Right atrium auricular region (tissue), 2 donors: ENCODE measurements around the gene FGF12. TPM values are rescaled to one million over a fixed set of nuclear protein-coding genes. Genes with fewer than 3 reads are reported as not detected.

Experiments
- DNase-seq: peaks from one replicate; pipeline ENCODE4 v3.0.0-alpha.2; 2019; ENCODE audit warnings: low spot score
- H3K27ac ChIP-seq, 2 donors: fragments of 200-600 bp; sonication (generic); 1 replicate in 1 of 2; 2 replicates in 1 of 2; pipeline ENCODE4 v1.5.1; 2016 to 2019
- H3K27me3 ChIP-seq, 2 donors: fragments of 200-600 bp; sonication (generic); one replicate each; pipeline versions ENCODE4 v1.5.1 to v1.6.0; 2017 to 2019
- H3K36me3 ChIP-seq: fragments of 200-600 bp; sonication (generic); one replicate; pipeline ENCODE4 v1.5.1; 2016
- H3K4me1 ChIP-seq, 2 donors: fragments of 200-600 bp; sonication (generic); one replicate each; pipeline versions ENCODE4 v1.5.1 to v1.6.0; 2017 to 2019
- H3K4me3 ChIP-seq, 2 donors: fragments of 200-600 bp; sonication (generic); 1 replicate in 1 of 2; 2 replicates in 1 of 2; pipeline ENCODE4 v1.5.1; 2017 to 2019; ENCODE audit warnings: mild to moderate bottlenecking in 1 of 2, moderate library complexity in 1 of 2
- H3K9me3 ChIP-seq, 2 donors: fragments of 200-600 bp; sonication (generic); one replicate each; pipeline ENCODE4 v1.5.1; 2019
- total RNA-seq, 2 donors: library from RNA; depleted of rRNA; stranded (reverse); fragments of >200 nt; gene quantifications; one replicate each; pipeline ENCODE4 v1.1.0, GENCODE V29; 2016
- TF ChIP-seq, protein P1 (sequence below), 2 donors: fragments of 200-600 bp; sonication (generic); IDR thresholded peaks; one replicate each; pipeline ENCODE4 v1.5.1; 2019; ENCODE audit warnings: antibody characterized with exemption in 2 of 2

Gene FGF12
- total RNA-seq, 2 donors from 2014 or later, result 126 to 218 TPM

GRCh38 chr3:192244591-192244990, 482.8 kb downstream of the FGF12 start:
- Histone ChIP-seq H3K9me3 (no peaks in the 10 kb centered on the region), H3K27me3 (no peaks in the 10 kb centered on the region), H3K27ac (no peak overlapping the region), H3K4me3 (no peak overlapping the region), H3K4me1 (no peaks in the 10 kb centered on the region), H3K36me3 (no peaks in the 10 kb centered on the region)
- DNase-seq, result no peak
- TF ChIP-seq, protein P1, sequence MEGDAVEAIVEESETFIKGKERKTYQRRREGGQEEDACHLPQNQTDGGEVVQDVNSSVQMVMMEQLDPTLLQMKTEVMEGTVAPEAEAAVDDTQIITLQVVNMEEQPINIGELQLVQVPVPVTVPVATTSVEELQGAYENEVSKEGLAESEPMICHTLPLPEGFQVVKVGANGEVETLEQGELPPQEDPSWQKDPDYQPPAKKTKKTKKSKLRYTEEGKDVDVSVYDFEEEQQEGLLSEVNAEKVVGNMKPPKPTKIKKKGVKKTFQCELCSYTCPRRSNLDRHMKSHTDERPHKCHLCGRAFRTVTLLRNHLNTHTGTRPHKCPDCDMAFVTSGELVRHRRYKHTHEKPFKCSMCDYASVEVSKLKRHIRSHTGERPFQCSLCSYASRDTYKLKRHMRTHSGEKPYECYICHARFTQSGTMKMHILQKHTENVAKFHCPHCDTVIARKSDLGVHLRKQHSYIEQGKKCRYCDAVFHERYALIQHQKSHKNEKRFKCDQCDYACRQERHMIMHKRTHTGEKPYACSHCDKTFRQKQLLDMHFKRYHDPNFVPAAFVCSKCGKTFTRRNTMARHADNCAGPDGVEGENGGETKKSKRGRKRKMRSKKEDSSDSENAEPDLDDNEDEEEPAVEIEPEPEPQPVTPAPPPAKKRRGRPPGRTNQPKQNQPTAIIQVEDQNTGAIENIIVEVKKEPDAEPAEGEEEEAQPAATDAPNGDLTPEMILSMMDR (IDR thresholded peaks at IDR 0.05), result no peak

GRCh38 chr3:192239956-192240355, 487.4 kb downstream of the FGF12 start:
- no peaks in the 10 kb centered on the region for H3K36me3 ChIP-seq
- no peak for DNase-seq
- no peak overlapping the region for H3K27ac ChIP-seq
- H3K4me3 ChIP-seq, result no peak overlapping the region
- TF ChIP-seq, protein P1 (IDR thresholded peaks at IDR 0.05), result no peak
- H3K27me3 ChIP-seq, result no peaks in the 10 kb centered on the region
- no peaks in the 10 kb centered on the region for H3K9me3 ChIP-seq
- no peaks in the 10 kb centered on the region for H3K4me1 ChIP-seq

DNA sequence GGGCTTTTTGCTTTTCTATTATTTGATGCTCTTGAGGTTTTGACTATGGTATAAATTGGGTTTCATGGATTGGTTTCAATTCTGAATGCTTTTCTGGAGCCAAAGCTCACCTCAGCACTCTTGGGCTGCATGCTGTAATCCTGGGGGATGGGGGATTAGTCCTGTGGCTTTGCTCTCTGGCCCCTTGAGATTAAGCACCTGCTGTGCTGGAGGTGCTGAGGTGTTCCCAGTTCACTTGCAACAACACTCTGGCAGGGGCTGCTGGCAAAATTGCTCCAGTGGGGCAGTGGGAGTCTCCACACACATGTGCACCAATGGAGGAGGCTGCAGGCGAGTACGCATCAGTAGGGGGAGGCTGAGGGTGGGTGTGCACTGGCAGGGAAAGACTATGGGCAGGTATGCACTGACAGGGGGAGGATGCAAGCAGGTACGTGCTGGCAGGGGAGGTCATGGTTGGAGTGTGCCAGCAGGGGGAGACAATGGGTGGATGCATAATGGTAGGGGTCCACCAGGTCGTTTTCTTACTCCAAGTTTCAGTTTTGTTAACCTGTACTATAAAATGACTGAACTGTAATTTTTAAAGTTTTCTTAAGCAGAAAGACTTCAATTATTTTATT, 489.2 kb downstream of the FGF12 start:
- no peak for DNase-seq
- TF ChIP-seq, protein P1 (IDR thresholded peaks at IDR 0.05), result no peak
- Histone ChIP-seq H3K27ac (no peak overlapping the region), H3K27me3 (no peaks in the 10 kb centered on the region), H3K4me3 (no peak overlapping the region), H3K4me1 (no peaks in the 10 kb centered on the region), H3K36me3 (no peaks in the 10 kb centered on the region), H3K9me3 (no peaks in the 10 kb centered on the region)

DNA sequence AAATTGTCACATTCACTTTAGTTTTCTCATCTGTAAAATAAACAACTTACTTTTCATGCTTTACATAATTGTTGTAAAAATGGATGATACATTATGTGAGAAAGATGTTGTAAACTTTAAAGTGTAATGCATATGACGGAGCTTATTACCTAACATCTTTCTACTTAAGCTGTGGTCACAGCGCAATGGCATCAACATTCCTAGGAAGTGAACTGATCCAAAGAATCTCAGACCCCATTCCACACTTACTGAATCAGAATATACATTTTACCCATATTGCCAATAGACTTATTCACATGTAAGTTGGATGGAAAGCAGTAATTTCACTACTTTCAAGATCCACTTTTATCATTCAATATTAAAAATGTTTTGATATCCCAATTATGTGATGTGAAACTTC, 497.5 kb downstream of the FGF12 start:
- H3K9me3 ChIP-seq, result no peaks in the 10 kb centered on the region
- no peaks in the 10 kb centered on the region for H3K4me1 ChIP-seq
- no peaks in the 10 kb centered on the region for H3K27me3 ChIP-seq
- H3K36me3 ChIP-seq, result no peaks in the 10 kb centered on the region
- DNase-seq, result no peak
- TF ChIP-seq, protein P1 (IDR thresholded peaks at IDR 0.05), result no peak
- H3K27ac ChIP-seq, result no peak overlapping the region
- H3K4me3 ChIP-seq, result no peak overlapping the region

GRCh38 chr3:192224634-192225155, 502.6 kb downstream of the FGF12 start:
- TF ChIP-seq, protein P1 (IDR thresholded peaks at IDR 0.05), result no peak
- no peaks in the 10 kb centered on the region for H3K36me3 ChIP-seq

DNA sequence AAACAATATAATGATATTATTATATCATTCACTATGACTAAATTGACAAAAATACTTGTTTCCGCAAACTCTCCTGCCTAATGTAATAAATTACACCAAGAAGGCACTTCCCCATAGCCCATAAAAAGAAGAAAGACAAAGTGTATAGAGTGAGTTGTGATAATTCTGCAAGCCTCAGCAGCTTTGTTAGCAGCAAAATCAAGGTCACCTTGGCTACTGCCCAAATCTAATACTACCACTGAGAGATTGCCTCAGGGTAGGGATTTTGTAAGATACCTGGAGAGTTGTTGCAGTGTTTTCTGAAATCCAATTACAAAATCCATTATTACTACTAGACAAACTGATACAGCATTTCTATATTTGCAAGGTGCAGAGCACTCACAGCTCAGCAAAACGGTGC, 503.5 kb downstream of the FGF12 start:
- H3K4me3 ChIP-seq, result no peak overlapping the region
- no peaks in the 10 kb centered on the region for H3K27me3 ChIP-seq
- TF ChIP-seq, protein P1 (IDR thresholded peaks at IDR 0.05), result no peak
- H3K36me3 ChIP-seq, result no peaks in the 10 kb centered on the region
- no peaks in the 10 kb centered on the region for H3K4me1 ChIP-seq
- no peak for DNase-seq
- no peak overlapping the region for H3K27ac ChIP-seq
- H3K9me3 ChIP-seq, result no peaks in the 10 kb centered on the region

More at GRCh38 chr3:192224634-192225155, 502.6 kb downstream of the FGF12 start:
- Histone ChIP-seq H3K4me1 (no peaks in the 10 kb centered on the region), H3K9me3 (no peaks in the 10 kb centered on the region), H3K4me3 (no peak overlapping the region), H3K27me3 (no peaks in the 10 kb centered on the region), H3K27ac (no peak overlapping the region)
- DNase-seq, result no peak
